ENCODE data around the gene CLDN5. TPM values are rescaled to one million over a fixed set of nuclear protein-coding genes. Genes with fewer than 3 reads are reported as not detected.
"Not testable (repeated sequence)": the region's sequence is repeated elsewhere in the genome, so short reads cannot be mapped to it uniquely, and the experiment has no call there.

The CLDN5 gene
- polyA plus RNA-seq, 6 donors from 2014 or later: 0.31 to 2.4 (median 2.0) TPM; not detected in 1

- H3K9me3 Mint-ChIP-seq: no peaks in the 10 kb centered on the region
- ATAC-seq (ENCODE audit: low read depth in 2 of 2): no peak
- DNase-seq: no peak
- peaks cover 11 to 26% (median 19%) of the 10 kb centered on the region in 3 donors for H3K27me3 Mint-ChIP-seq
- H3K4me1 Mint-ChIP-seq: no peaks in the 10 kb centered on the region
- H3K36me3 Mint-ChIP-seq: no peaks in the 10 kb centered on the region
- H3K4me3 Mint-ChIP-seq: no peak overlapping the region
- no peak overlapping the region for H3K27ac Mint-ChIP-seq
Observed at GRCh38 chr22:19540394-19540793, 16.2 kb upstream of the CLDN5 start.

GRCh38 chr22:19537941-19538488 is 13.8 kb upstream of the CLDN5 start:
- no peak for DNase-seq
- Mint-ChIP-seq H3K36me3 (no peaks in the 10 kb centered on the region), H3K9me3 (no peaks in the 10 kb centered on the region), H3K4me1 (no peaks in the 10 kb centered on the region), H3K27ac (no peak overlapping the region), H3K4me3 (no peak overlapping the region), H3K27me3 (peaks cover 7 to 20% (median 8%) of the 10 kb centered on the region in 3 donors)
- no peak for ATAC-seq (ENCODE audit: low read depth in 2 of 2)

DNA sequence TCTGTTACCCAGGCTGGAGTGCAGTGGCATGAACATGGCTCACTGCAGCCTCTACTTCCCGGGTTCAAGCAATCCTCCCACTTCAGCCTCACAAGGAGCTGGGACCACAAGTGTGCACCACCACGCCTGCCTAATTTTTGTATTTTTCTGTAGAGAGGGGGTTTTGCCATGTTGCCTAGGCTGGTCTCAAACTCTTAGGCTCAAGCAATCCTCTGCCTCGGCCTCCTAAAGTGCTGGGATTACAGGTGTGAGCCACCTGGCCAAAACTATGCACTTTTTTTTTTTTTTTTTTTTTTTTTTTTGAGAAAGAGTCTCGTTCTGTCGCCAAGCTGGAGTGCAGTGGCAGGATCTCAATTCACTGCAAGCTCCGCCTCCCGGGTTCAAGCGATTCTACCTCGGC is 12.4 kb upstream of the CLDN5 start:
- no peaks in the 10 kb centered on the region for H3K4me1 Mint-ChIP-seq
- ATAC-seq (ENCODE audit: low read depth in 2 of 2) (no peak), DNase-seq (no peak)
- no peak overlapping the region for H3K4me3 Mint-ChIP-seq
- no peak overlapping the region for H3K27ac Mint-ChIP-seq
- peaks cover 6 to 20% (median 13%) of the 10 kb centered on the region in 3 donors for H3K27me3 Mint-ChIP-seq
- no peaks in the 10 kb centered on the region for H3K9me3 Mint-ChIP-seq
- H3K36me3 Mint-ChIP-seq: no peaks in the 10 kb centered on the region

DNA sequence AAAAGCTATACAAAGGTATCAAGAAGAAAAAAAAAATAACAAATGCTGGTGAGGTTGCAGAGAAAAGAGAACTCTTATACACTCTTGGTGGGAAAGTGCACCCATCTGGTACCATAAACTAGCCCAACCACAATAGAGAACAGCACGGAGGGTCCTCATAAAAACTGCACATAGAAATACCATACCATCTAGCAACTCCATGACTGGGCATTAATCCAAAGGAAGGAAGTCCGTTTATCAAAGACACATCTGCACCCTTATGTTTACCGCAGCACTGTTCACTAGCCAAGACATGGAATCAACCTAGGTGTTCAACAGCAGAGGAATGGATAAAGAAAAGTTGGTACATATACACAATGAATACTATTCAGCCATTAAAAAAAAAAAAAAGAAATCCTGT is 10.8 kb upstream of the CLDN5 start:
- H3K9me3 Mint-ChIP-seq: no peaks in the 10 kb centered on the region
- H3K36me3 Mint-ChIP-seq: no peaks in the 10 kb centered on the region
- no peak for DNase-seq
- peaks cover 3 to 30% (median 19%) of the 10 kb centered on the region in 3 donors for H3K27me3 Mint-ChIP-seq
- ATAC-seq (ENCODE audit: low read depth in 2 of 2): no peak
- no peak overlapping the region for H3K4me3 Mint-ChIP-seq
- no peak overlapping the region for H3K27ac Mint-ChIP-seq
- H3K4me1 Mint-ChIP-seq: no peaks in the 10 kb centered on the region

DNA sequence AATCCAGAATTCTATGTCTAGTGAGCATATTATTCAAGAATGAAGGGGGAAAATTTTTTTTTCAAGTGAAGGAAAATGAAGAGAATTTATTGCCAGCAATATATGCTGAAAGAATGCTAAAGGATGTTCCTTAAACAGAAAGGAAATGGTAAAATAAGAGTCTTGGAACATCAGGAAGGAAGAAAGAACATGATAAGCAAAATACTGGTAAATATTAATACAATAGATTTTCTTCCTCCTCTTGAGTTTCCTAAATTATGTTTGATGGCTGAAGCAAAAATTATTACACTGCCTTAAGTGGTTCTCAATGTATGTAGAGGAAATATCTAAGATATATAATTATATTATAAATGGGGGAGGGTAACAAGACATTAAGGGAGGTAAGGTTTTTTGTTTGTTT is 9.6 kb upstream of the CLDN5 start:
- Mint-ChIP-seq H3K4me3 (no peak overlapping the region), H3K27ac (no peak overlapping the region), H3K36me3 (no peaks in the 10 kb centered on the region), H3K9me3 (no peaks in the 10 kb centered on the region), H3K4me1 (no peaks in the 10 kb centered on the region), H3K27me3 (peaks cover 0 to 20% (median 19%) of the 10 kb centered on the region in 3 donors)
- ATAC-seq (ENCODE audit: low read depth in 2 of 2) (no peak), DNase-seq (no peak)

DNA sequence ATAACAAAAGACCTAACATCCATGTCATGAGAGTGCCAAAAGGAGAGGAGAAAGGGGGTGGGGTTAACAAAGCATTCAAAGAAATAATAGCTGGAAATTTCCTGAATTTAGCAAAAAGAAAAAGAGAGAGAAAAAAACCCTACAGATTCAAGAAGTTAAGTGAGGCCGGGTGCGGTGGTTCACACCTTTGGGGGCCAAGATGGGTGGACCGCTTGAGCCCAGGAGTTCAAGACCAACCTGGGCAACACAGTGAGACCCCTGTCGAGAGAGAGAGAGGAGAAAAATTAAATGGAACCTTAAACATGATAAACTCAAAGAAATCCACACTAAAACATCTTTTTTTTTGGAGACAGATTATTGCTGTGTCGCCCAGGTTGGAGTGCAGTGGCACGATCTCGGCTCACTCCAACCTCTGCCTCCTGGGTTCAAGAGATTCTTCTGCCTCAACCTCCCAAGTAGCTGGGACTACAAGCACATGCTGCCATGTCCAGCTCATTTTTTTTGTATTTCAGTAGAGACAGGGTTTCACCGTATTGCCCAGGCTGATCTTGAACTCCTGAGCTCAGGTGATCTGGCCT is 8.9 kb upstream of the CLDN5 start:
- Mint-ChIP-seq H3K36me3 (no peaks in the 10 kb centered on the region), H3K27me3 (peaks cover 0 to 27% (median 19%) of the 10 kb centered on the region in 3 donors), H3K4me1 (no peaks in the 10 kb centered on the region), H3K27ac (no peak overlapping the region), H3K4me3 (no peak overlapping the region), H3K9me3 (no peaks in the 10 kb centered on the region)
- DNase-seq (no peak), ATAC-seq (ENCODE audit: low read depth in 2 of 2) (no peak)

- not testable (repeated sequence) for H3K27ac Mint-ChIP-seq; H3K4me3 Mint-ChIP-seq; H3K4me1 Mint-ChIP-seq; H3K36me3 Mint-ChIP-seq; DNase-seq; ATAC-seq (ENCODE audit: low read depth in 2 of 2); H3K9me3 Mint-ChIP-seq
- peaks cover 6 to 37% (median 25%) of the 10 kb centered on the region in 3 donors for H3K27me3 Mint-ChIP-seq
Observed at GRCh38 chr22:19531327-19531726, 7.1 kb upstream of the CLDN5 start.

GRCh38 chr22:19530751-19531150 is 6.5 kb upstream of the CLDN5 start:
- Mint-ChIP-seq H3K4me3 (no peak overlapping the region), H3K27ac (no peak overlapping the region), H3K4me1 (no peaks in the 10 kb centered on the region), H3K36me3 (no peaks in the 10 kb centered on the region), H3K9me3 (no peaks in the 10 kb centered on the region), H3K27me3 (peaks cover 6 to 43% (median 31%) of the 10 kb centered on the region in 3 donors)
- no peak for DNase-seq
- ATAC-seq (ENCODE audit: low read depth in 2 of 2): no peak

DNA sequence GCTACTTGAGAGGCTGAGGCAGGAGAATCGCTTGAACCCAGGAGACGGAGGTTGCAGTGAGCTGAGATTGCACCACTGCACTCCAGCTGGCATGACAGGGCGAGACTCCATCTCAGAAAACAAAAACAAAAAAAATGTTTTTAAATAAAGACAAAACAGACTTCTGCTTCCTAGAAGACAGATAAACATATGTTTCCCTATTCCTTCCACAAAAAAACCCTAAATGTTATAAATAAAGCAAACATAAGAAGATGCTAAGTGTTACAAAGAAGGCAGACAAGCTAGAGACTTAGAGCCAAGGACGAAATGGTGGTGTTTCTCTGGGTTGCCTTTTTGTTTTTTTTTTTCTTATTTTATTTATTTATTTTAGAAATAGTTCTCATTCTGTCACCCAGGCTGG is 5.6 kb upstream of the CLDN5 start:
- DNase-seq (no peak), ATAC-seq (ENCODE audit: low read depth in 2 of 2) (no peak)
- Mint-ChIP-seq H3K4me1 (peaks cover 1 to 3% (median 3%) of the 10 kb centered on the region in 3 donors), H3K27me3 (peaks cover 6 to 48% (median 40%) of the 10 kb centered on the region in 3 donors), H3K27ac (no peak overlapping the region), H3K9me3 (no peaks in the 10 kb centered on the region), H3K4me3 (no peak overlapping the region), H3K36me3 (no peaks in the 10 kb centered on the region)

- Mint-ChIP-seq H3K27ac (no peak overlapping the region), H3K4me1 (peaks cover 6 to 7% (median 6%) of the 10 kb centered on the region in 3 donors), H3K4me3 (no peak overlapping the region), H3K36me3 (no peaks in the 10 kb centered on the region), H3K9me3 (no peaks in the 10 kb centered on the region), H3K27me3 (peaks cover 6 to 53% (median 43%) of the 10 kb centered on the region in 3 donors)
- DNase-seq (no peak), ATAC-seq (ENCODE audit: low read depth in 2 of 2) (no peak)
Observed at GRCh38 chr22:19527861-19528417, 3.7 kb upstream of the CLDN5 start.

DNA sequence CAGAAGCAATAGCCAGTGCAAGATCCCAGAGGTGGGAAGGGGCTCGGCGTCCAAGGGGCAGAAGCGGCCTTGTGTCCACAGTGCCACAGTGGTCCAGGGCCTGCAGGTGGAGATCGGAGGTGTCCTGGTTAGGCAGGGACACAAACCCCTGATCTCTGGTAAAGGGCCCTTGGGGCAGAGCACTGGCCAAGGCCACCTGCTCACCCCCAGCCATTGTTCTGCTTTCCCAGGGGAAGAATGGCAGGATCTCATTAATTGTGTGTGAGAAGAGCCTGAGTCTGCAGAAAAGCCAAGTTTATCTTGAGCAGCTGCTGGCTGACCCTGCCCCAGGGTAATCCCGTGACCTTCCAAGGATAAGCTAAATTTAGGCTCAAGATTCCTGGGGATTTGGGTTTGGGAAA is 3.1 kb upstream of the CLDN5 start:
- no peaks in the 10 kb centered on the region for H3K36me3 Mint-ChIP-seq
- H3K4me3 Mint-ChIP-seq: no peak overlapping the region
- H3K27ac Mint-ChIP-seq: no peak overlapping the region
- peaks cover 6 to 7% (median 6%) of the 10 kb centered on the region in 3 donors for H3K4me1 Mint-ChIP-seq
- no peaks in the 10 kb centered on the region for H3K9me3 Mint-ChIP-seq
- ATAC-seq (ENCODE audit: low read depth in 2 of 2) (no peak), DNase-seq (no peak)
- peaks cover 6 to 58% (median 44%) of the 10 kb centered on the region in 3 donors for H3K27me3 Mint-ChIP-seq

DNA sequence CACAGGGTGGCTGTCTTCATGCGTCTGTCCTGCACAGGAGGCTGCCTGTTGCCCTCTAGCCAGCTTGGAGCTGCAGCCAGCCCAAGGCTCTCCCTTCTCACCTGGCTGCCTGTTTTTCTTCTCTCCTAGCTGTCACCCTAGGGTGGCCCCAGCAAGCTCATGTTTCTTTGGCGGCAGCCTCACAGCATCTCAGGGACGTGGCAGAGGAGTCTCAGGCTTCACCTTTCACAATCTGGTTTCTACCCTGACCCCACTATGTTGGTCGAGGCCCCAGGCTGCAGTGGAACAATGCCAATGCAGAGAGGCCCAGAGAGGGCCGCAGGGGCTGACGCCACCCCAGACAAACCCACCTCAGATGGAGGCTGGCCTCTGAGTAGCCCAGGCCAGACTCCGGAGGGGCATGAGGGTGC is 2.5 kb upstream of the CLDN5 start:
- no peak for DNase-seq
- no peaks in the 10 kb centered on the region for H3K9me3 Mint-ChIP-seq
- peak overlapping the region in 1 of 8 donors; percentile 46 for H3K4me3 Mint-ChIP-seq

GRCh38 chr22:19526076-19526701 is 2.0 kb upstream of the CLDN5 start:
- H3K9me3 Mint-ChIP-seq: no peaks in the 10 kb centered on the region
- H3K36me3 Mint-ChIP-seq: no peaks in the 10 kb centered on the region
- peak overlapping the region in 2 of 8 donors; percentile 12 to 46 for H3K4me3 Mint-ChIP-seq
- peak overlapping the region in 1 of 6 donors; percentile 75 for H3K27ac Mint-ChIP-seq
- DNase-seq (no peak), ATAC-seq (ENCODE audit: low read depth in 2 of 2) (no peak)
- peaks cover 6 to 64% (median 44%) of the 10 kb centered on the region in 3 donors for H3K27me3 Mint-ChIP-seq
- peaks cover 6 to 7% (median 6%) of the 10 kb centered on the region in 3 donors for H3K4me1 Mint-ChIP-seq

More for the DNA sequence above, 2.5 kb upstream of the CLDN5 start:
- Mint-ChIP-seq H3K27ac (no peak overlapping the region), H3K36me3 (no peaks in the 10 kb centered on the region), H3K4me1 (peaks cover 6 to 7% (median 6%) of the 10 kb centered on the region in 3 donors), H3K27me3 (peaks cover 6 to 64% (median 44%) of the 10 kb centered on the region in 3 donors)
- ATAC-seq (ENCODE audit: low read depth in 2 of 2): no peak

DNA sequence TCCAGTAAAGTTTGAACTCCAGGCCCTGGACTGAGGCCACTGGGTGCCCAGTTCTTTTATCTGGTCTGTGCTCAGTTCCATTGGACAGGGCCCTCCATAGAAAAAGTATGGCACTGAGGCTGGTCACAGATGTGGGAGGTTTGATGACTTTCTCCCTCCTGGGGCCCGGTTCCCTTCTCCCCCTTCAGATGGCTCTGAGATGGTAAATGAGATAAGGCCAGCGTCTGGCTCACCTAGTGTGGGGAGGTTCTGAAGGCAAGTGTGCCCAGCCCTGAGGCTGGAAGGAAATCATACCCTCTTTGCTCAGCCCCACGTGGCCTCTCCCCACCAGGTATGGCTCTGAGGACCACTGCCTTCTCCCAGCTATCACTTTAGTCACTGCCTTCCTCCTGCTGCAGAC is 1.5 kb upstream of the CLDN5 start:
- no peak for ATAC-seq (ENCODE audit: low read depth in 2 of 2)
- Mint-ChIP-seq H3K9me3 (no peaks in the 10 kb centered on the region), H3K36me3 (no peaks in the 10 kb centered on the region), H3K4me3 (peak overlapping the region in 1 of 8 donors; percentile 12), H3K4me1 (peaks cover 6 to 7% (median 6%) of the 10 kb centered on the region in 3 donors), H3K27me3 (peaks cover 6 to 60% (median 41%) of the 10 kb centered on the region in 3 donors), H3K27ac (no peak overlapping the region)
- DNase-seq: no peak

Data from naive B cell (primary cell).